ENCODE data around the gene MTMR2.

- TF ChIP-seq EP300 (IDR thresholded peaks at IDR 0.05; ENCODE audit: borderline replicate concordance in 1 of 2, control insufficient read depth in 1 of 2, low read depth in 2 of 2, low read length in 2 of 2): no peak
- TF ChIP-seq EED (IDR thresholded peaks at IDR 0.05; ENCODE audit: low read depth): no peak
- no peak for TF ChIP-seq CTCF (IDR thresholded peaks at IDR 0.05 in 2 of 3, conservative IDR thresholded peaks at IDR 0.05 in 1 of 3; ENCODE audit: control insufficient read depth in 2 of 3, extremely low read depth in 1 of 3, insufficient read depth in 1 of 3, low read depth in 3 of 3, low read length in 3 of 3)
These were observed 4.4 kb downstream of the MTMR2 start for GRCh38 chr11:95919514-95919913.
